PC-9 (cell line): ENCODE results near the gene CDH13. TPM values are rescaled to one million over a fixed set of nuclear protein-coding genes. Genes with fewer than 3 reads are reported as not detected.

Experiments used
- BruUV-seq: library from RNA; stranded (reverse); fragments of 400-500 nt; replicated peaks from 2 replicates; lab custom pipeline; 2021; lab: Mats Ljungman, UMichigan
- CTCF ChIA-PET: fragments of 300-600 bp; sonication (Branson Sonifier 250); formaldehyde crosslinking; loops from one replicate; lab custom pipeline; 2022; ENCODE audit warnings: antibody characterized with exemption; lab: Charles Lee
- POLR2A ChIA-PET: fragments of 300-600 bp; sonication (Branson Sonifier 250); formaldehyde crosslinking; loops from one replicate; lab custom pipeline; 2022; ENCODE audit warnings: antibody characterized with exemption; ENCODE audit not compliant: unreplicated experiment; lab: Charles Lee
- DNase-seq, 2 experiments: peaks; one replicate each; pipeline versions ENCODE4 v3.0.0 to v3.0.0-alpha.2; 2015 to 2022; ENCODE audit warnings: mixed read lengths in 1 of 2
- H2AFZ ChIP-seq: fragments of 200-600 bp; sonication (generic); 2 replicates; pipeline ENCODE4 v1.8.1; 2017; ENCODE audit warnings: antibody characterized with exemption
- H3F3A ChIP-seq: fragments of 200-600 bp; sonication (generic); 2 replicates; pipeline ENCODE4 v1.8.1; 2017; ENCODE audit warnings: antibody characterized with exemption, mild to moderate bottlenecking, low read depth; ENCODE audit not compliant: insufficient read depth
- H3K27ac ChIP-seq: fragments of 200-600 bp; sonication (generic); 2 replicates; pipeline ENCODE4 v1.6.1; 2016; ENCODE audit warnings: mixed run types
- H3K27me3 ChIP-seq: fragments of 200-600 bp; sonication (generic); 2 replicates; pipeline ENCODE4 v1.6.1; 2016; ENCODE audit warnings: low read depth, mixed run types; ENCODE audit not compliant: insufficient read depth
- H3K36me3 ChIP-seq: fragments of 200-600 bp; sonication (generic); 2 replicates; pipeline ENCODE4 v1.6.1; 2016; ENCODE audit warnings: low read depth, mixed run types
- H3K4me1 ChIP-seq: fragments of 200-600 bp; sonication (generic); replicated peaks from 2 replicates; pipeline ENCODE4 v1.6.1; 2016; ENCODE audit warnings: mixed run types; ENCODE audit not compliant: insufficient read depth
- H3K4me2 ChIP-seq: fragments of 200-600 bp; sonication (generic); 2 replicates; pipeline ENCODE4 v1.6.1; 2017; ENCODE audit warnings: mixed run types
- H3K4me3 ChIP-seq: fragments of 200-600 bp; sonication (generic); 2 replicates; pipeline ENCODE4 v1.6.1; 2016; ENCODE audit warnings: mixed run types
- H3K79me2 ChIP-seq: fragments of 200-600 bp; sonication (generic); 2 replicates; pipeline ENCODE4 v1.6.1; 2017; ENCODE audit warnings: low read depth, mixed run types
- H3K9me2 ChIP-seq: fragments of 200-600 bp; sonication (generic); 2 replicates; pipeline ENCODE4 v1.8.1; 2017; ENCODE audit warnings: mild to moderate bottlenecking; ENCODE audit not compliant: insufficient read depth
- H3K9me3 ChIP-seq: fragments of 200-600 bp; sonication (generic); 2 replicates; pipeline ENCODE4 v1.8.1; 2016; ENCODE audit warnings: low read depth; ENCODE audit not compliant: insufficient read depth
- H4K20me1 ChIP-seq: fragments of 200-600 bp; sonication (generic); 2 replicates; pipeline ENCODE4 v1.8.1; 2017; ENCODE audit not compliant: insufficient read depth
- EZH2 ChIP-seq: fragments of 200-600 bp; sonication (generic); IDR thresholded peaks from 2 replicates; pipeline ENCODE4 v1.8.0; 2017; ENCODE audit warnings: antibody characterized with exemption, low read depth
- intact Hi-C: fragments of 100-400 bp; cut with micrococcal nuclease; formaldehyde crosslinking; loops from one replicate; pipeline ENCODE4 v1.10.0; 2022; ENCODE audit not compliant: unreplicated experiment
- total RNA-seq: library from RNA; stranded (reverse); gene quantifications from 2 replicates; pipeline ENCODE4 v1.2.3, GENCODE V29; 2021
- TF ChIP-seq, protein P1 (sequence below): fragments of 200-600 bp; sonication (generic); conservative IDR thresholded peaks from 2 replicates; pipeline ENCODE4 v1.6.1; 2017; ENCODE audit warnings: mixed run types, antibody characterized with exemption, mild to moderate bottlenecking, moderate library complexity

CDH13 gene
- total RNA-seq, 1 experiment from 2014 or later: 0.24 TPM

DNA sequence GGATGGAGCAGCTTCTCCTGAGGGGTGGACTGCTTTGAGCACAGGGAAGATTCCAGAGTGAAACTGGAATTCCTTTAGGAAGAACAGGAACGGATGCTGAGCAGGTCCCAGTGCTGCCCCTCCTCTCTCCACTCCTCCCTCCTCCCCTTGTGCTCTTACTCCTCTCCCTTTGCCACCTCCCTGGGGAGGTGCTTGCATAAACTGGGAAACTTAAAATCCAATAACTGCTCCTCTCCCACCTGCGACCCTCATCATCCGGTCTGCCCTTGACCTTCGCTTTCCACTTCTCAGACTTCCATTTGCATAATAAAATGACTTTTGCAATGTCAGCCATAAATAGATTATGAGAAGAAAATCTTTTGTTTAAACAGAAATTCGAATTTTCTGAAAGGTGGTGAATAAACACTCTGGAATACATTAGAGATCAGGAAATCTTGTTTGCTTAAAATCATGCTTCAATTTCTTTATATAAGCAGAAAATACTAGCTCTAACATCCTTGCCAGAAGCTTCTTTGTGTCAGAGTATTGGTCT, 1204.8 kb downstream of the CDH13 start:
- H4K20me1 ChIP-seq: no peaks in the 10 kb centered on the region
- H3K4me1 ChIP-seq: peaks cover 8% of the 10 kb centered on the region
- peaks cover 25% of the 10 kb centered on the region for H3K27me3 ChIP-seq
- no peak overlapping the region for H3K27ac ChIP-seq
- H3K4me3 ChIP-seq: no peak overlapping the region
- intact Hi-C loops: no loop called here
- no TSS peak for BruUV-seq
- H3K9me3 ChIP-seq: no peaks in the 10 kb centered on the region
- no peak overlapping the region for H2AFZ ChIP-seq
- no peak for DNase-seq
- ChIA-PET CTCF (no interaction called here), POLR2A (no interaction called here)
- H3K4me2 ChIP-seq: no peak overlapping the region
- no peaks in the 10 kb centered on the region for H3K36me3 ChIP-seq
- TF ChIP-seq, protein P1, sequence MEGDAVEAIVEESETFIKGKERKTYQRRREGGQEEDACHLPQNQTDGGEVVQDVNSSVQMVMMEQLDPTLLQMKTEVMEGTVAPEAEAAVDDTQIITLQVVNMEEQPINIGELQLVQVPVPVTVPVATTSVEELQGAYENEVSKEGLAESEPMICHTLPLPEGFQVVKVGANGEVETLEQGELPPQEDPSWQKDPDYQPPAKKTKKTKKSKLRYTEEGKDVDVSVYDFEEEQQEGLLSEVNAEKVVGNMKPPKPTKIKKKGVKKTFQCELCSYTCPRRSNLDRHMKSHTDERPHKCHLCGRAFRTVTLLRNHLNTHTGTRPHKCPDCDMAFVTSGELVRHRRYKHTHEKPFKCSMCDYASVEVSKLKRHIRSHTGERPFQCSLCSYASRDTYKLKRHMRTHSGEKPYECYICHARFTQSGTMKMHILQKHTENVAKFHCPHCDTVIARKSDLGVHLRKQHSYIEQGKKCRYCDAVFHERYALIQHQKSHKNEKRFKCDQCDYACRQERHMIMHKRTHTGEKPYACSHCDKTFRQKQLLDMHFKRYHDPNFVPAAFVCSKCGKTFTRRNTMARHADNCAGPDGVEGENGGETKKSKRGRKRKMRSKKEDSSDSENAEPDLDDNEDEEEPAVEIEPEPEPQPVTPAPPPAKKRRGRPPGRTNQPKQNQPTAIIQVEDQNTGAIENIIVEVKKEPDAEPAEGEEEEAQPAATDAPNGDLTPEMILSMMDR: no peak
- TF ChIP-seq EZH2: no peak
- no peaks in the 10 kb centered on the region for H3F3A ChIP-seq
- H3K79me2 ChIP-seq: no peaks in the 10 kb centered on the region
- H3K9me2 ChIP-seq: no peaks in the 10 kb centered on the region

DNA sequence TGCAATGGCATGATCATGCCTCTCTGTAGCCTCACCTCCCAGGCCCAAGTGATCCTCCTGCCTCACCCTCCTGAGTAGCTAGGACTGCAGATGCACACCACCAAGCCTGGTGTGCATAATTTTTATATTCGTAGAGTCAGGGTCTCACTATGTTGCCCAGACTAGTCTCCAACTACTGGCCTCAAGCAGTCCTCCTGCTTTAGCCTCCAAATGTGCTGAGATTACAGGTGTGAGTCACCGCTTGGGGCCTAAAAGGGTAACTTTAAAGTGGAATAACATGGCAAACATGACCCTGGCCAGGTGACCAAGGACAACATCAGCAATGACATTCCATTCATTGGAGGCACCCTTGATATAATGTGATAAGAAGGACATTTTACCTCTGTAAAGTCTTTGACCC, 1207.2 kb downstream of the CDH13 start:
- POLR2A ChIA-PET: no interaction called here
- no peaks in the 10 kb centered on the region for H3K79me2 ChIP-seq
- CTCF ChIA-PET: no interaction called here
- no peak overlapping the region for H2AFZ ChIP-seq
- H4K20me1 ChIP-seq: no peaks in the 10 kb centered on the region
- no peak overlapping the region for H3K4me2 ChIP-seq
- TF ChIP-seq, protein P1: no peak
- TF ChIP-seq EZH2: no peak
- no peaks in the 10 kb centered on the region for H3K9me2 ChIP-seq
- no peaks in the 10 kb centered on the region for H3K36me3 ChIP-seq
- no peak overlapping the region for H3K4me3 ChIP-seq
- no peaks in the 10 kb centered on the region for H3F3A ChIP-seq
- DNase-seq: no peak
- H3K9me3 ChIP-seq: no peaks in the 10 kb centered on the region
- H3K4me1 ChIP-seq: peaks cover 8% of the 10 kb centered on the region
- H3K27ac ChIP-seq: no peak overlapping the region
- intact Hi-C loops: no loop called here
- no TSS peak for BruUV-seq
- peaks cover 35% of the 10 kb centered on the region for H3K27me3 ChIP-seq

DNA sequence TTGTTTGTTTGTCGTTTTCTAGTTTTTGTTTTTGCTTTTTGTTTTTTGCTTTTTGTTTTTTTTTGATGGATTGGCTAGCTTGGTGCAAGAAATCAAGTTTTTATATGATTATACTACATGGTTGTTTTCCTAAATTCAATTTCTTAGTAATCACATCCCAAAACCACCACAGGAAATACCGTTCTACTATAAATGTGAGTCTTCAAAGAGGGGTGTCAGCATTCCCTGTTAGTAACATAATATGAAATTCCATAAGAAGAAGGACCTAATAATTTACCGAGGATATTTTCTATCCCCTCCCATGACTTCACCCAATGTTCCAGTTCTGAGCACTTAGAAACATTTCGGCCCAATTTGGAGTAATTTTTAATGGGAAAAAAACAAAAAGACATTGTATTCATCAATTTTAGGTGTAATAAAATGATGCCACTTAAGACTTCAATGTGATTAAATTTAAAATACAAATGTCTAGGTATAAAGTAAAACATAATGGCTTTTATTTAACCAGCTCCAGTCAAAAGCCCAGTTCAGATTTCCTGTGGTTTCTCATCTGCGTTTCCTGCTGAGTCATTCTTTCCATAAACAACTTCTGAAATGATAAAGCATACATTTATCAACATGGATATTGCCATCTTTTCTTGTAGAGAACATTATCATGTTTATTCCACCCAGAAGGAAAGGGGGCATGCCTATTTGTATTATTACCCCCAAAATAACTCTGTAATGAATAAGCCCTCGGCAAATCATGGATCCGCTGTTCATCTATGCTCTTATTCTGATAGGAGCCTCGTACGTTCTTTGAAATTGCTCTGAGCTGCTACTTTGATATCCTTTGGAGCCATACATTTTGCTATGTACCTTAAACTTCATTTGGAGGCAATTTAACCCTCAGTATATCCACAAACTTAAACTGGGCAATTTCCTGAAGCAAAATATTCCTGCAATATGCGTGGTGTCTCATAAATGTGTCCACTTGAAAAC, 1209.1 kb downstream of the CDH13 start:
- H3K9me2 ChIP-seq: no peaks in the 10 kb centered on the region
- peak in 1 of 2 experiments; percentile 27 for DNase-seq
- no TSS peak for BruUV-seq
- H3K27me3 ChIP-seq: peaks cover 50% of the 10 kb centered on the region
- no peaks in the 10 kb centered on the region for H3K36me3 ChIP-seq
- POLR2A ChIA-PET: interaction anchor here (0.6 kb wide), 1 partner anchor 1548 kb away, joined by 6 read pairs; no protein-coding TSS in a partner anchor
- no peaks in the 10 kb centered on the region for H3K79me2 ChIP-seq
- intact Hi-C loops: no loop called here
- CTCF ChIA-PET: no interaction called here
- H3K4me3 ChIP-seq: no peak overlapping the region
- H3K4me2 ChIP-seq: 0 out of 2 replicates have a peak overlapping the region, but pooled peaks have one; percentile 0
- no peaks in the 10 kb centered on the region for H3F3A ChIP-seq
- TF ChIP-seq, protein P1: no peak
- TF ChIP-seq EZH2: no peak
- no peaks in the 10 kb centered on the region for H4K20me1 ChIP-seq
- no peak overlapping the region for H3K27ac ChIP-seq
- H3K9me3 ChIP-seq: no peaks in the 10 kb centered on the region
- H2AFZ ChIP-seq: no peak overlapping the region
- peaks cover 8% of the 10 kb centered on the region for H3K4me1 ChIP-seq
